GM12878 (cell line): ENCODE data around the gene TAGLN3. TPM values are rescaled to one million over a fixed set of nuclear protein-coding genes. Genes with fewer than 3 reads are reported as not detected.

ENCODE experiments used
- ATAC-seq: fragments of 200-7000 bp; cut with Tn5 transposase; 3 replicates; pipeline ENCODE4 v1.9.1; 2020; ENCODE audit warnings: mild to moderate bottlenecking, moderate library complexity
- BruUV-seq: library from RNA; stranded (reverse); fragments of 400-500 nt; replicated peaks from 2 replicates; lab custom pipeline; 2021; lab: Mats Ljungman, UMichigan
- CTCF ChIA-PET: fragments of 300-600 bp; sonication (Branson Sonifier 250); formaldehyde crosslinking; extraction: SDS; loops from one replicate; lab custom pipeline; 2021; ENCODE audit warnings: inconsistent platforms; lab: Yijun Ruan, JAX
- POLR2A ChIA-PET: fragments of 350-600 bp; formaldehyde crosslinking; extraction: SDS; loops from one replicate; lab custom pipeline; 2021; ENCODE audit warnings: inconsistent platforms; lab: Charles Lee
- RAD21 ChIA-PET: fragments of 300-600 bp; sonication (Branson Sonifier 250); formaldehyde crosslinking; loops from one replicate; lab custom pipeline; 2023; ENCODE audit warnings: antibody characterized with exemption; ENCODE audit not compliant: unreplicated experiment; lab: Charles Lee
- SMC1A ChIA-PET: fragments of 300-600 bp; sonication (Branson Sonifier 250); formaldehyde crosslinking; loops from one replicate; lab custom pipeline; 2023; ENCODE audit not compliant: unreplicated experiment, uncharacterized antibody; lab: Charles Lee
- DNase-seq: peaks from one replicate; pipeline ENCODE4 v3.0.0-alpha.2; 2011; ENCODE audit warnings: low read depth, low spot score
- FAIRE-seq: peaks from 3 replicates; lab custom pipeline; 2011; peaks lifted over from hg19 to GRCh38; lab: Jason Lieb, UNC
- H2AFZ ChIP-seq: 2 replicates; pipeline ENCODE4 v1.6.0; 2011; ENCODE audit warnings: low read depth, low read length, control low read depth; ENCODE audit not compliant: control insufficient read depth
- H3K27ac ChIP-seq: 2 replicates; pipeline ENCODE4 v1.5.1; 2011; ENCODE audit warnings: control low read depth; ENCODE audit not compliant: control insufficient read depth, insufficient read depth
- H3K27me3 ChIP-seq, 2 experiments: replicated peaks in 1 of 2; 2 replicates each; pipeline versions ENCODE4 v1.6.0 to v1.6.1; 2011; ENCODE audit warnings: low read length in 1 of 2; ENCODE audit not compliant: control insufficient read depth in 2 of 2, insufficient read depth in 2 of 2
- H3K36me3 ChIP-seq, 2 experiments: 2 replicates each; pipeline ENCODE4 v1.5.1; 2011; ENCODE audit warnings: low read length in 1 of 2; ENCODE audit not compliant: control insufficient read depth in 2 of 2, insufficient read depth in 2 of 2
- H3K4me1 ChIP-seq: 2 replicates; pipeline ENCODE4 v1.6.1; 2011; ENCODE audit warnings: mild to moderate bottlenecking, low read length, moderate library complexity, mixed read lengths; ENCODE audit not compliant: control insufficient read depth, insufficient read depth
- H3K4me2 ChIP-seq: 2 replicates; pipeline ENCODE4 v1.6.0; 2011; ENCODE audit warnings: control low read depth; ENCODE audit not compliant: control insufficient read depth, insufficient read depth
- H3K4me3 ChIP-seq: fragments of 200-600 bp; sonication (generic); 2 replicates; pipeline ENCODE4 v1.5.1; 2016
- H3K79me2 ChIP-seq: 2 replicates; pipeline ENCODE4 v1.6.0; 2011; ENCODE audit warnings: low read length; ENCODE audit not compliant: control insufficient read depth, insufficient read depth
- H3K9ac ChIP-seq: 2 replicates; pipeline ENCODE4 v1.8.0; 2011; ENCODE audit warnings: low read length, control low read depth, mixed read lengths; ENCODE audit not compliant: control insufficient read depth, insufficient read depth
- H3K9me3 ChIP-seq: replicated peaks from 3 replicates; pipeline ENCODE4 v1.5.1; 2011; ENCODE audit warnings: mild to moderate bottlenecking, low read length; ENCODE audit not compliant: control insufficient read depth, insufficient read depth
- H4K20me1 ChIP-seq: 2 replicates; pipeline ENCODE4 v1.6.0; 2011; ENCODE audit not compliant: control insufficient read depth, insufficient read depth
- BCL3 ChIP-seq: IDR thresholded peaks from 2 replicates; pipeline ENCODE4 v1.6.1; 2011; ENCODE audit warnings: borderline replicate concordance, low read depth, mild to moderate bottlenecking, moderate library complexity, low read length; ENCODE audit not compliant: insufficient read depth, poor library complexity, severe bottlenecking
- CEBPZ ChIP-seq: fragments of 150-350 bp; IDR thresholded peaks from 2 replicates; pipeline ENCODE4 v1.6.1; 2016; ENCODE audit warnings: low read depth, low read length
- CHD4 ChIP-seq: fragments of 200-600 bp; sonication (generic); IDR thresholded peaks from 2 replicates; pipeline ENCODE4 v1.6.1; 2016; ENCODE audit warnings: mild to moderate bottlenecking
- E4F1 ChIP-seq: fragments of 450-650 bp; IDR thresholded peaks from 2 replicates; pipeline ENCODE4 v1.6.1; 2018; ENCODE audit warnings: borderline replicate concordance, mild to moderate bottlenecking; ENCODE audit not compliant: partially characterized antibody
- KDM1A ChIP-seq: fragments of 200-600 bp; sonication (generic); IDR thresholded peaks from 2 replicates; pipeline ENCODE4 v1.6.1; 2016; ENCODE audit warnings: borderline replicate concordance
- RAD51 ChIP-seq: fragments of 450-650 bp; IDR thresholded peaks from 2 replicates; pipeline ENCODE4 v1.6.1; 2016; ENCODE audit warnings: moderate library complexity, mild to moderate bottlenecking, inconsistent platforms
- SKIL ChIP-seq: fragments of 450-650 bp; IDR thresholded peaks from 2 replicates; pipeline ENCODE4 v1.6.1; 2017; ENCODE audit warnings: mild to moderate bottlenecking, low read depth, inconsistent platforms; ENCODE audit not compliant: poor library complexity, severe bottlenecking
- SP1 ChIP-seq: IDR thresholded peaks from one replicate; pipeline ENCODE4 v1.6.1; 2011; ENCODE audit warnings: low read depth, low read length
- SREBF1 ChIP-seq: IDR thresholded peaks from 2 replicates; pipeline ENCODE4 v1.6.1; 2012; ENCODE audit warnings: mild to moderate bottlenecking, low read length
- SUPT20H ChIP-seq: IDR thresholded peaks from 2 replicates; pipeline ENCODE4 v1.6.1; 2011; ENCODE audit warnings: low read depth, mild to moderate bottlenecking, low read length, moderate library complexity, borderline replicate concordance; ENCODE audit not compliant: control insufficient read depth
- TCF7 ChIP-seq: IDR thresholded peaks from 2 replicates; pipeline ENCODE4 v1.6.1; 2014; ENCODE audit warnings: antibody characterized with exemption, borderline replicate concordance
- YY1 ChIP-seq: IDR thresholded peaks from 2 replicates; pipeline ENCODE4 v1.6.1; 2011; ENCODE audit warnings: low read depth, mild to moderate bottlenecking, low read length
- WGBS: methylation state at CpG from one replicate; pipeline ENCODE4 v1.1.6; 2016; ENCODE audit warnings: low lambda C conversion rate; ENCODE audit not compliant: insufficient replicate concordance, insufficient coverage; ENCODE audit errors: missing lambda C conversion rate; 5-methylcytosine and 5-hydroxymethylcytosine counted together
- in situ Hi-C: fragments of 300-500 bp; cut with MboI; formaldehyde crosslinking; loops from 9 replicates; pipeline ENCODE4 v1.14.3; 2018; ENCODE audit warnings: mixed read lengths
- intact Hi-C: fragments of 100-400 bp; cut with micrococcal nuclease; formaldehyde crosslinking; loops from one replicate; pipeline ENCODE4 v1.14.2; 2022; ENCODE audit not compliant: unreplicated experiment
- polyA plus RNA-seq, 11 experiments: library from polyadenylated mRNA; depleted of rRNA in 4 of 11; unstranded in 6 of 11; stranded (reverse) in 5 of 11; fragments of >200 nt; fragmentation: Nextera tagmentation in 4 of 11; fragmentation: Illumina TruSeq in 1 of 11; extraction: Ambion mirVana in 4 of 11; extraction: Trizol in 1 of 11; gene quantifications; 1 replicate in 1 of 11; 2 replicates in 10 of 11; pipeline versions ENCODE4 v1.2.1 to v1.2.3, GENCODE V29; 2011 to 2016; ENCODE audit warnings: inconsistent platforms in 2 of 11, missing spikeins in 2 of 11, low read depth in 1 of 11
- total RNA-seq, 4 experiments: library from RNA; depleted of rRNA in 3 of 4; stranded (reverse); fragments of >200 nt in 3 of 4; fragmentation: Illumina TruSeq in 1 of 4; extraction: Trizol in 1 of 4; gene quantifications; 2 replicates each; pipeline versions ENCODE4 v1.2.1 to v1.2.3, GENCODE V29; 2013 to 2021

The TAGLN3 gene
- total and polyA plus RNA-seq, 10 of the 15 experiments (the other 5 are each of a cell fraction or from before 2014, with no cell fraction given): 0.06 to 0.53 (median 0.12) TPM; not detected in 3

GRCh38 chr3:112059497-112059896 lies 60.8 kb downstream of the TAGLN3 start:
- H3K9me3 ChIP-seq: no peaks in the 10 kb centered on the region
- CTCF ChIA-PET: no interaction called here
- H3K4me2 ChIP-seq: no peak overlapping the region
- H3K27me3 ChIP-seq: no peaks in the 10 kb centered on the region
- FAIRE-seq (no peak), DNase-seq (no peak), ATAC-seq (no peak)
- no peaks in the 10 kb centered on the region for H3K79me2 ChIP-seq
- POLR2A ChIA-PET: no interaction called here
- RAD21 ChIA-PET: no interaction called here
- 0% methylated on average over 1 of the region's 1 CpG for WGBS
- in situ Hi-C loops: no loop called here
- no peak overlapping the region for H3K9ac ChIP-seq
- no TSS peak for BruUV-seq
- H3K27ac ChIP-seq: no peak overlapping the region
- no peaks in the 10 kb centered on the region for H3K4me1 ChIP-seq
- no peaks in the 10 kb centered on the region for H4K20me1 ChIP-seq
- no peak overlapping the region for H3K4me3 ChIP-seq
- H3K36me3 ChIP-seq: no peaks in the 10 kb centered on the region
- SMC1A ChIA-PET: no interaction called here
- intact Hi-C loops: no loop called here
- no peak overlapping the region for H2AFZ ChIP-seq
- no peak for TF ChIP-seq TCF7
- TF ChIP-seq E4F1: no peak
- no peak for TF ChIP-seq CEBPZ
- TF ChIP-seq CHD4: no peak
- no peak for TF ChIP-seq SREBF1
- TF ChIP-seq KDM1A: no peak
- no peak for TF ChIP-seq SUPT20H
- no peak for TF ChIP-seq SKIL
- TF ChIP-seq YY1: no peak
- TF ChIP-seq RAD51: no peak
- no peak for TF ChIP-seq SP1
- TF ChIP-seq BCL3: no peak
